Neural progenitor cell (in vitro differentiated cells): ENCODE measurements around the gene TSPAN14. TPM values are rescaled to one million over a fixed set of nuclear protein-coding genes. Genes with fewer than 3 reads are reported as not detected.

Source experiments
- DNase-seq: peaks from one replicate; pipeline ENCODE4 v3.0.0-alpha.2; 2016; ENCODE audit warnings: low spot score
- H2AFZ ChIP-seq: fragments of 200-600 bp; sonication (generic); replicated peaks from 2 replicates; pipeline ENCODE4 v1.6.1; 2016; ENCODE audit warnings: antibody characterized with exemption
- H3F3A ChIP-seq: fragments of 200-600 bp; sonication (generic); 2 replicates; pipeline ENCODE4 v1.6.1; 2016; ENCODE audit warnings: antibody characterized with exemption, low read depth
- H3K27ac ChIP-seq: fragments of 200-600 bp; sonication (generic); 2 replicates; pipeline ENCODE4 v1.5.1; 2016; ENCODE audit warnings: mild to moderate bottlenecking
- H3K27me3 ChIP-seq: fragments of 200-600 bp; sonication (generic); 2 replicates; pipeline ENCODE4 v1.6.1; 2016; ENCODE audit warnings: mild to moderate bottlenecking, moderate library complexity
- H3K36me3 ChIP-seq: fragments of 200-600 bp; sonication (generic); 2 replicates; pipeline ENCODE4 v1.5.1; 2016
- H3K4me1 ChIP-seq: fragments of 200-600 bp; sonication (generic); 2 replicates; pipeline ENCODE4 v1.6.1; 2016; ENCODE audit warnings: mixed run types
- H3K4me2 ChIP-seq: fragments of 200-600 bp; sonication (generic); 2 replicates; pipeline ENCODE4 v1.6.1; 2016
- H3K4me3 ChIP-seq: fragments of 200-600 bp; sonication (generic); 2 replicates; pipeline ENCODE4 v1.5.1; 2016
- H3K79me2 ChIP-seq: fragments of 200-600 bp; sonication (generic); 2 replicates; pipeline ENCODE4 v1.6.1; 2016; ENCODE audit warnings: low read depth
- H3K9ac ChIP-seq: fragments of 200-600 bp; sonication (generic); 2 replicates; pipeline ENCODE4 v1.6.1; 2016
- H3K9me3 ChIP-seq: fragments of 200-600 bp; sonication (generic); 2 replicates; pipeline ENCODE4 v1.5.1; 2016; ENCODE audit warnings: low read depth
- H4K20me1 ChIP-seq: fragments of 200-600 bp; sonication (generic); 2 replicates; pipeline ENCODE4 v1.6.1; 2016; ENCODE audit warnings: low read depth
- H3K27ac Mint-ChIP-seq: 3 replicates; pipeline ENCODE4 v1.8.0; 2021; ENCODE audit warnings: mixed read lengths
- H3K27me3 Mint-ChIP-seq: 2 replicates; pipeline ENCODE4 v1.8.0; 2022; ENCODE audit warnings: low read depth, mild to moderate bottlenecking, inconsistent platforms, moderate library complexity, mixed read lengths; ENCODE audit not compliant: insufficient read depth
- H3K36me3 Mint-ChIP-seq: 3 replicates; pipeline ENCODE4 v1.8.0; 2021; ENCODE audit warnings: mixed read lengths
- H3K4me1 Mint-ChIP-seq: 3 replicates; pipeline ENCODE4 v1.8.0; 2021; ENCODE audit warnings: mixed read lengths
- H3K4me3 Mint-ChIP-seq: 3 replicates; pipeline ENCODE4 v1.8.0; 2021; ENCODE audit warnings: mild to moderate bottlenecking, moderate library complexity, mixed read lengths
- H3K9me3 Mint-ChIP-seq: 3 replicates; pipeline ENCODE4 v1.8.0; 2020; ENCODE audit warnings: mixed read lengths
- EZH2 ChIP-seq: fragments of 200-600 bp; sonication (generic); IDR thresholded peaks from 2 replicates; pipeline ENCODE4 v1.6.1; 2017; ENCODE audit warnings: antibody characterized with exemption, mild to moderate bottlenecking, moderate library complexity
- EZH2phosphoT487 ChIP-seq: fragments of 200-600 bp; sonication (generic); IDR thresholded peaks from 2 replicates; pipeline ENCODE4 v1.6.1; 2017; ENCODE audit warnings: antibody characterized with exemption
- total RNA-seq: library from RNA; depleted of rRNA; stranded (reverse); fragments of >200 nt; gene quantifications from 2 replicates; pipeline ENCODE4 v1.2.3, GENCODE V29; 2015; ENCODE audit warnings: low replicate concordance
- TF ChIP-seq, protein P1 (sequence below): fragments of 200-600 bp; sonication (generic); IDR thresholded peaks from 2 replicates; pipeline ENCODE4 v1.5.1; 2017; ENCODE audit warnings: antibody characterized with exemption, mild to moderate bottlenecking

TSPAN14 gene
- total RNA-seq, 1 donor from 2014 or later = 32.7 TPM

DNA sequence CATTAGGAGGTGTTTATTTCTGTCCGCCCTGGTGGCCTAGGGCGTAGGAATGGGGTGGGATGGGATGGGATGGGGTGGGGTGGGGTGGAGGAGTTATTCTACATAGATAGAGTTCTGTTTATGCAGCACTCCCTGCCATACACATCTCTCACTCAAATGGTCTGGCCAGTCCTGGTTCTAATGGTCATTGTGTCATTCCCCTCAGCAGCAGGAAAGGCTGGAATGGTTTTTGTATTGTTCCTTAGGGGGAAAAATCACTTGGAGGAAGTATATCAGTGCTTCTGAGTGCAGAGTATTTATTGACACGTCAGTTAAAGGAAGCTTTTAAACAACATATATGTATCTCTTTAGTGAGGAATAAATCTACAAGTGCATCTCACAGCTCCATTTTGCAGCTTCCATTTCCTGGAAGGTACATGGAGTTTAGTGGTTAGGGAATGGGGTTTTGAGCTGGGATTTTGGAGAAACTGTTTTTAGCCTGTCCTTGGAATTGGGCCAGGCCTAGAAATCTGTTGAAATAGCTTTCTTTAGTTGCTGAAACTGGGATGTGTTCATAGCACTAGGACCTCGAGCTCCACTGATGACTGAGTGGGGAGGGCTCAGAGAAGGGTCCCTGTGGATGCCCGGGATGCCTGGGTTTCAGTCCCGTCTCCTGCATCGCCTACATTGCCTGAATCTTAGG is 8.3 kb downstream of the TSPAN14 start:
- no peak overlapping the region for H3K4me3 ChIP-seq
- no peaks in the 10 kb centered on the region for H3K36me3 ChIP-seq
- peak overlapping the region; percentile 91 for H3K4me2 ChIP-seq
- H3K27me3 Mint-ChIP-seq = peaks cover 2% of the 10 kb centered on the region
- no peaks in the 10 kb centered on the region for H3K27me3 ChIP-seq
- H3K9me3 Mint-ChIP-seq = no peaks in the 10 kb centered on the region
- H3K4me3 Mint-ChIP-seq = peak overlapping the region; percentile 47
- H3K9me3 ChIP-seq = no peaks in the 10 kb centered on the region
- H3K4me1 ChIP-seq = peaks cover 97% of the 10 kb centered on the region
- H3F3A ChIP-seq = peaks cover 48% of the 10 kb centered on the region
- H2AFZ ChIP-seq = no peak overlapping the region
- peaks cover 97% of the 10 kb centered on the region for H3K4me1 Mint-ChIP-seq
- peaks cover 97% of the 10 kb centered on the region for H3K79me2 ChIP-seq
- H3K36me3 Mint-ChIP-seq = no peaks in the 10 kb centered on the region
- peak overlapping the region; percentile 2 for H3K27ac ChIP-seq
- H3K27ac Mint-ChIP-seq = peak overlapping the region; percentile 86
- DNase-seq = no peak
- no peak overlapping the region for H3K9ac ChIP-seq
- TF ChIP-seq EZH2phosphoT487 (no peak), EZH2 (no peak)
- TF ChIP-seq, protein P1, sequence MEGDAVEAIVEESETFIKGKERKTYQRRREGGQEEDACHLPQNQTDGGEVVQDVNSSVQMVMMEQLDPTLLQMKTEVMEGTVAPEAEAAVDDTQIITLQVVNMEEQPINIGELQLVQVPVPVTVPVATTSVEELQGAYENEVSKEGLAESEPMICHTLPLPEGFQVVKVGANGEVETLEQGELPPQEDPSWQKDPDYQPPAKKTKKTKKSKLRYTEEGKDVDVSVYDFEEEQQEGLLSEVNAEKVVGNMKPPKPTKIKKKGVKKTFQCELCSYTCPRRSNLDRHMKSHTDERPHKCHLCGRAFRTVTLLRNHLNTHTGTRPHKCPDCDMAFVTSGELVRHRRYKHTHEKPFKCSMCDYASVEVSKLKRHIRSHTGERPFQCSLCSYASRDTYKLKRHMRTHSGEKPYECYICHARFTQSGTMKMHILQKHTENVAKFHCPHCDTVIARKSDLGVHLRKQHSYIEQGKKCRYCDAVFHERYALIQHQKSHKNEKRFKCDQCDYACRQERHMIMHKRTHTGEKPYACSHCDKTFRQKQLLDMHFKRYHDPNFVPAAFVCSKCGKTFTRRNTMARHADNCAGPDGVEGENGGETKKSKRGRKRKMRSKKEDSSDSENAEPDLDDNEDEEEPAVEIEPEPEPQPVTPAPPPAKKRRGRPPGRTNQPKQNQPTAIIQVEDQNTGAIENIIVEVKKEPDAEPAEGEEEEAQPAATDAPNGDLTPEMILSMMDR = no peak
- peaks cover 66% of the 10 kb centered on the region for H4K20me1 ChIP-seq

DNA sequence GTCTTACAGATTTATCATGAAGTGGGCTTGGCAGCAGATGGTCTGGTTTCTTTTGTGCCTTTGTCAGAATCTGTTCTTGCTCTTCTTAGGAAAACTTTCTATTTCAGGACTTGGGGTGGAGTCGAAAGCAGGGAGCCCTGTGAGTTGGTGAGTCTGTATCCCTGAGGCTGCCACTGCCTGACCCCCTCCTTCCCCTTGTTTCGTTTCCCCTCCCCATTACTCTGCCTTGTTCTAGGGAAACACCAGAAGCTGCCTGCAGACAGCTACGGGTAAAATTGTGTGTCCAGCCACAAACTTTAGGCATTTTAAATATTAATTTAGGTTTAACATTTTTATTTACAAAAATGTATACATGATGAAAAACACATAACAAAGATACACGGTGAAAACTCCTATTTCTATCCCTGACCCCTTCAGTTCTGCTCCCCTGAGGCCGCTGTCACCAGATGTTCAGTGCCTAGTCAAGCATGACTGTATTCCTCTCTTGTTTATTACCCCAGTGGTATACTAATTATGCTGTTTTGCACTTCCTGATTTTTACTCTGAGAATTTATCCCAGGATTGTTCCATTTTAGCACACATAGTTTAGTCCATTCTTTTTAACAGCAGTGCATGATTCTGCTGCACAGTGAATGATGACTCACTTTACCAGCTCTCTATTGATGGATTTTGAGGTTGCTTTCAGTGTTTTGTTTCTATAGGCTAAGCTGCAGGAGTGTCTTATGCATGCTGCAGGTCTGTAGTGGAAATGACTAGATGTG is 9.1 kb downstream of the TSPAN14 start:
- Histone ChIP-seq H3K27me3 (no peaks in the 10 kb centered on the region), H3K4me2 (peak overlapping the region; percentile 91), H3K79me2 (peaks cover 97% of the 10 kb centered on the region), H3K36me3 (no peaks in the 10 kb centered on the region), H3K4me1 (peaks cover 97% of the 10 kb centered on the region), H3K4me3 (no peak overlapping the region), H3F3A (peaks cover 56% of the 10 kb centered on the region), H3K9ac (no peak overlapping the region), H3K9me3 (no peaks in the 10 kb centered on the region), H4K20me1 (peaks cover 66% of the 10 kb centered on the region), H2AFZ (no peak overlapping the region), H3K27ac (peak overlapping the region; percentile 98)
- peak overlapping the region; percentile 98 for H3K27ac Mint-ChIP-seq
- peaks cover 99% of the 10 kb centered on the region for H3K4me1 Mint-ChIP-seq
- TF ChIP-seq EZH2phosphoT487 = no peak
- TF ChIP-seq, protein P1 = no peak
- no peak for TF ChIP-seq EZH2
- DNase-seq = no peak
- H3K27me3 Mint-ChIP-seq = peaks cover 2% of the 10 kb centered on the region
- H3K4me3 Mint-ChIP-seq = peak overlapping the region; percentile 80
- H3K36me3 Mint-ChIP-seq = no peaks in the 10 kb centered on the region
- no peaks in the 10 kb centered on the region for H3K9me3 Mint-ChIP-seq

DNA sequence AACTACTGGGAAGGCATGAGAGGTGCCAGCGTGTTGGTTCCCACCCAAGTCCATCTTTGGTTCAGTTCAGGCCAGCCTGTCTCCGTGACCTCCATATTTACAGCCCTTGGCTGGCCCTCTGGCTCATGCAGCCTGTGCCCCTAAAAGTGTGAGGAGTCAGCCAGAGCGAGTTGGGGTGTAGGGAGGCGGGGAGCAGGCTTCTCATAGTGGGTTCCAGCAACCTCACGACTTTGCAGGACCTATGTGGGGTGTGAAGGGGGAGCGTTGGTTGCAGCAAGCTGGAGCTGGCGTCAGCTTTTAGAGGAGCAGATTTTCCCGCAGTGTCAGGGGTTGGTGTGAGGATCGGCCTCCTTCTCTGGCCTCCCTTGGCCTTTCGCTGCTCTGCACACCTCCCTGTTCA is 9.8 kb downstream of the TSPAN14 start:
- Histone ChIP-seq H3K27me3 (no peaks in the 10 kb centered on the region), H3K4me2 (peak overlapping the region; percentile 91), H2AFZ (no peak overlapping the region), H3K9me3 (no peaks in the 10 kb centered on the region), H3K4me3 (no peak overlapping the region), H3F3A (peaks cover 52% of the 10 kb centered on the region), H3K79me2 (peaks cover 97% of the 10 kb centered on the region), H3K27ac (peak overlapping the region; percentile 98), H4K20me1 (peaks cover 66% of the 10 kb centered on the region), H3K36me3 (no peaks in the 10 kb centered on the region), H3K9ac (no peak overlapping the region), H3K4me1 (peaks cover 97% of the 10 kb centered on the region)
- Mint-ChIP-seq H3K27ac (peak overlapping the region; percentile 98), H3K36me3 (no peaks in the 10 kb centered on the region), H3K4me3 (peak overlapping the region; percentile 80), H3K27me3 (peaks cover 4% of the 10 kb centered on the region), H3K9me3 (no peaks in the 10 kb centered on the region), H3K4me1 (peaks cover 100% of the 10 kb centered on the region)
- TF ChIP-seq, protein P1 = no peak
- TF ChIP-seq EZH2 (no peak), EZH2phosphoT487 (no peak)
- DNase-seq = no peak
